AG09319 (cell line): Measurements from ENCODE around the gene MORN1.

Source experiments
- DNase-seq: peaks from one replicate; pipeline ENCODE4 v3.0.0-alpha.2; 2010; ENCODE audit warnings: low read depth; ENCODE audit errors: extremely low read depth
- CTCF ChIP-seq: IDR thresholded peaks from 2 replicates; pipeline ENCODE4 v1.5.1; 2011; ENCODE audit warnings: low read depth, mild to moderate bottlenecking, inconsistent platforms, low read length, moderate library complexity

The MORN1 gene

GRCh38 chr1:2400576-2400909, 9.2 kb upstream of the MORN1 start:
- TF ChIP-seq CTCF = no peak

GRCh38 chr1:2399890-2400575, 8.7 kb upstream of the MORN1 start:
- no peak for TF ChIP-seq CTCF

More at GRCh38 chr1:2400576-2400909, 9.2 kb upstream of the MORN1 start:
- no peak for DNase-seq

GRCh38 chr1:2398871-2399270, 7.5 kb upstream of the MORN1 start:
- DNase-seq = no peak
- TF ChIP-seq CTCF = no peak

More at GRCh38 chr1:2399890-2400575, 8.7 kb upstream of the MORN1 start:
- DNase-seq = no peak

- no peak for DNase-seq
- TF ChIP-seq CTCF = no peak
Measured at GRCh38 chr1:2397007-2397679, 5.8 kb upstream of the MORN1 start.

GRCh38 chr1:2396476-2396875, 5.1 kb upstream of the MORN1 start:
- no peak for TF ChIP-seq CTCF
- DNase-seq = no peak

- DNase-seq = no peak
- no peak for TF ChIP-seq CTCF
Measured at GRCh38 chr1:2396059-2396458, 4.7 kb upstream of the MORN1 start.

GRCh38 chr1:2395245-2395644, 3.9 kb upstream of the MORN1 start:
- TF ChIP-seq CTCF = no peak

More at GRCh38 chr1:2395245-2395644, 3.9 kb upstream of the MORN1 start:
- no peak for DNase-seq
